ENCODE results near the gene CABLES1.

DNA sequence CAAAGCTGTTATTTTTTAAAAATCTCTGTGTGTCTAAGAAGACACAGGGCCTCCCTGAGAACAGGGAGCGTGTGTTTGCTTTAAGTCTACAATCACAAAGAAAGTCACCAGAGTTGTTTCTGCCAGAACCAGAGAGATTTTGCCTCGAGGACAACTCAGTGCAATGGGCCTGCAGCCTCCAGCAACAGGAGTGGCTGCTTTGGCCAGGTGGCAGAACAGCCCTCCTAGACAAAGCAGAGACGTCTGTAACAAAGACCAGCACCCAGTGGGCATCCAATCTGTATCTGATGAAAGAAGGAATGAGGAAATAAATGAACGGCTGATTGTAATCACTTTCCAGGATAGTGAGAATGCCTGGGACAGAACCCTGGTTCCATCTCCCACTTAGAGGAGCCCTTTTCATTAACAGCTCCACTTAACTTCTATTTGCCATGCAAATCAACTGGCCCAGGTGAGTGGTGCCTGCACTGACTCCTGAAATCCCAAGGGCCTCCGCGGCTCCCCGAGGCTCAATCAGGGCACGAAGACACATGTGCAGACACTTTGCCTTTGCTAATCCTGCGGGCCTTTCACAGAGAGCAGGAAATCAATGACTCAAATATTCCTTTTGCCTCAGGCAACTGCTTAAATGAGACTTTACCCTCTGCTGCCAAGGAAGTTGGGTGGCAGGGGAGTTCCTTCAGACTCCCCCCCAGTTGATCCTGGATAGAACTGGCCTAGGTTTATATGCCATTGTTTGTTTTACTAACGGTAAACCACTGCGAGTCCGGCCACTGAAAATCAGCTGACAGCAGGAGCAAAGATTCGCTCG, 146.5 kb downstream of the CABLES1 start:
- TF ChIP-seq CTCF (IDR thresholded peaks at IDR 0.05 in 4 of 5, conservative IDR thresholded peaks at IDR 0.05 in 1 of 5), result no peak
- TF ChIP-seq POLR2A (IDR thresholded peaks at IDR 0.05), result no peak
